ENCODE results near the gene TMEM106A.

- TF ChIP-seq TARDBP (IDR thresholded peaks at IDR 0.05) (no peak), ZBTB33 (CRISPR knock-in tag; IDR thresholded peaks at IDR 0.05) (no peak), MAX (CRISPR knock-in tag; IDR thresholded peaks at IDR 0.05) (no peak), CTCF (IDR thresholded peaks at IDR 0.05 in 2 of 3, conservative IDR thresholded peaks at IDR 0.05 in 1 of 3; ENCODE audit: insufficient read depth in 2 of 3, low read depth in 1 of 3, low read length in 3 of 3) (no peak), ELF4 (CRISPR knock-in tag; IDR thresholded peaks at IDR 0.05) (no peak)
Measured at GRCh38 chr17:43213545-43213944, 1.9 kb downstream of the TMEM106A start.

All from K562 (cell line).